ENCODE results near the gene RNF4.

RNF4 gene

DNA sequence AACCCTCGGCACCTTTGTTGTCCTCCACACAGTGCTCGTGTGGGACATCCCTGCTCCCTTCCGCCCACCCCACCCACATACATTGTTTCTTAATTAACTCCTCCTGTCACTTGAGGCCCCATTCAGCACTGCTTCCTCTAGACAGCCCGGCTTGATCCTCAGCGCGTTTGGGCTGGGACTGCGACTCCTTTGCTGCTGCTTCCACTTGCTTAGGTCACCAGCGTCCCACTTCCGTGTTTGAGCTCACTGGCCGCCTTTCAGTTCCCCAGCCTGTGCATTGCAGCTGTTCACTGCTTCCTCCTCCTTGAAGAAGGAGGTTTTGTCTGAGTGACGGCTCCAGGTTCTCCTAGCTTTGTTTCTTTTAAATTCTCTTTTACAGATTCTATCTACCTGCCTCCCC is 16.1 kb downstream of the RNF4 start:
- TF ChIP-seq PPARA (CRISPR knock-in tag; IDR thresholded peaks at IDR 0.05; ENCODE audit: borderline replicate concordance) (no peak), ZFP30 (CRISPR knock-in tag; IDR thresholded peaks at IDR 0.05) (no peak), SNAI2 (CRISPR knock-in tag; IDR thresholded peaks at IDR 0.05) (no peak), ZFP3 (CRISPR knock-in tag; IDR thresholded peaks at IDR 0.05) (no peak), CSDC2 (CRISPR knock-in tag; IDR thresholded peaks at IDR 0.05) (no peak), RARB (CRISPR knock-in tag; IDR thresholded peaks at IDR 0.05) (no peak), ESRRG (CRISPR knock-in tag; IDR thresholded peaks at IDR 0.05) (no peak), GLIS3 (CRISPR knock-in tag; IDR thresholded peaks at IDR 0.05) (no peak), ISL1 (CRISPR knock-in tag; IDR thresholded peaks at IDR 0.05) (no peak), ZNF70 (CRISPR knock-in tag; IDR thresholded peaks at IDR 0.05) (no peak), BACH2 (CRISPR knock-in tag; IDR thresholded peaks at IDR 0.05; ENCODE audit: borderline replicate concordance) (no peak)
- TF ChIP-seq, protein P1, sequence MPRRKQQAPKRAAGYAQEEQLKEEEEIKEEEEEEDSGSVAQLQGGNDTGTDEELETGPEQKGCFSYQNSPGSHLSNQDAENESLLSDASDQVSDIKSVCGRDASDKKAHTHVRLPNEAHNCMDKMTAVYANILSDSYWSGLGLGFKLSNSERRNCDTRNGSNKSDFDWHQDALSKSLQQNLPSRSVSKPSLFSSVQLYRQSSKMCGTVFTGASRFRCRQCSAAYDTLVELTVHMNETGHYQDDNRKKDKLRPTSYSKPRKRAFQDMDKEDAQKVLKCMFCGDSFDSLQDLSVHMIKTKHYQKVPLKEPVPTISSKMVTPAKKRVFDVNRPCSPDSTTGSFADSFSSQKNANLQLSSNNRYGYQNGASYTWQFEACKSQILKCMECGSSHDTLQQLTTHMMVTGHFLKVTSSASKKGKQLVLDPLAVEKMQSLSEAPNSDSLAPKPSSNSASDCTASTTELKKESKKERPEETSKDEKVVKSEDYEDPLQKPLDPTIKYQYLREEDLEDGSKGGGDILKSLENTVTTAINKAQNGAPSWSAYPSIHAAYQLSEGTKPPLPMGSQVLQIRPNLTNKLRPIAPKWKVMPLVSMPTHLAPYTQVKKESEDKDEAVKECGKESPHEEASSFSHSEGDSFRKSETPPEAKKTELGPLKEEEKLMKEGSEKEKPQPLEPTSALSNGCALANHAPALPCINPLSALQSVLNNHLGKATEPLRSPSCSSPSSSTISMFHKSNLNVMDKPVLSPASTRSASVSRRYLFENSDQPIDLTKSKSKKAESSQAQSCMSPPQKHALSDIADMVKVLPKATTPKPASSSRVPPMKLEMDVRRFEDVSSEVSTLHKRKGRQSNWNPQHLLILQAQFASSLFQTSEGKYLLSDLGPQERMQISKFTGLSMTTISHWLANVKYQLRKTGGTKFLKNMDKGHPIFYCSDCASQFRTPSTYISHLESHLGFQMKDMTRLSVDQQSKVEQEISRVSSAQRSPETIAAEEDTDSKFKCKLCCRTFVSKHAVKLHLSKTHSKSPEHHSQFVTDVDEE (CRISPR knock-in tag; IDR thresholded peaks at IDR 0.05): no peak
- TF ChIP-seq, protein P2, sequence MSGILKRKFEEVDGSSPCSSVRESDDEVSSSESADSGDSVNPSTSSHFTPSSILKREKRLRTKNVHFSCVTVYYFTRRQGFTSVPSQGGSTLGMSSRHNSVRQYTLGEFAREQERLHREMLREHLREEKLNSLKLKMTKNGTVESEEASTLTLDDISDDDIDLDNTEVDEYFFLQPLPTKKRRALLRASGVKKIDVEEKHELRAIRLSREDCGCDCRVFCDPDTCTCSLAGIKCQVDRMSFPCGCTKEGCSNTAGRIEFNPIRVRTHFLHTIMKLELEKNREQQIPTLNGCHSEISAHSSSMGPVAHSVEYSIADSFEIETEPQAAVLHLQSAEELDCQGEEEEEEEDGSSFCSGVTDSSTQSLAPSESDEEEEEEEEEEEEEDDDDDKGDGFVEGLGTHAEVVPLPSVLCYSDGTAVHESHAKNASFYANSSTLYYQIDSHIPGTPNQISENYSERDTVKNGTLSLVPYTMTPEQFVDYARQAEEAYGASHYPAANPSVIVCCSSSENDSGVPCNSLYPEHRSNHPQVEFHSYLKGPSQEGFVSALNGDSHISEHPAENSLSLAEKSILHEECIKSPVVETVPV (CRISPR knock-in tag; IDR thresholded peaks at IDR 0.05): no peak
- no peak for ATAC-seq

DNA sequence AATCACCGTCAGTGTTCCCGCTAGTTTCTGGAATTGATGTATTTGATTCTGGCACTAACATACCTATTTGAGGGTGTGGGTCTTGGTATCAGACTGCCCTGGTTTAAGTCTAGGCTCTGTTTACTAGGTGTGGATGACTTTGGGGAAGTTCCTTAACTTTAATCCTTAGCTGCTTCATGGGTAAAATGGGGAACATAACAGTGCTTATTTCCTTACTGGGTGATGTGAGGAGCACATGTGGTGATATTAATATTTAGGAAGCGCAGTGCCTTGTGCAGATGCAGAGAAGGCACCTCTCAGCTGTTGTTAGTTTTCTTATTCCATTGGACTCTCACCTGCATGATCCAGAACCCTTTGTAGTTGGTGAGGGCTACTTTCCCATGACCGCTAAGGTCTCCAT is 17.1 kb downstream of the RNF4 start:
- no peak for ATAC-seq
- no peak for TF ChIP-seq ZNF70 (CRISPR knock-in tag; IDR thresholded peaks at IDR 0.05)
- TF ChIP-seq ESRRG (CRISPR knock-in tag; IDR thresholded peaks at IDR 0.05): no peak
- no peak for TF ChIP-seq ISL1 (CRISPR knock-in tag; IDR thresholded peaks at IDR 0.05)

DNA sequence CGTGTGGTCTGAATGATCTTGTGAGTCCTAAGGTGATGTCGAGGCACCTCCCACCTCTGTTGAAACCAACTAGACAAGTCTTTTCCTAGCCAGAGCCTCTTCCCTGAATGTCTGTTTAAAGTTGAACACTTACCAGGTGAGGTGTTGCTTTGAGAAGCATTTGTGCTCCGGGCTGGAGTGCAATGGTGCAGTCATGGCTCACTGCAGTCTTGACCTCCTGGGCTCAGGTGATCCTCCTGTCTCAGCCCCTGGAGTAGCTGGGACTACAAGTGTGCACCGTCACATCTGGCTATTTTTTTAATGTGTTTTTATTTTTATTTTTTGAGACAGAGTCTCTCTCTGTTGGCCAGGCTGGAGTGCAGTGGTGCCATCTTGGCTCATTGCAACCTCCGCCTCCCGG is 18.1 kb downstream of the RNF4 start:
- ATAC-seq: no peak

More for the DNA sequence above, 18.1 kb downstream of the RNF4 start:
- TF ChIP-seq SNAI2 (CRISPR knock-in tag; IDR thresholded peaks at IDR 0.05) (no peak), ZFP30 (CRISPR knock-in tag; IDR thresholded peaks at IDR 0.05) (no peak), BACH2 (CRISPR knock-in tag; IDR thresholded peaks at IDR 0.05; ENCODE audit: borderline replicate concordance) (no peak), ISL1 (CRISPR knock-in tag; IDR thresholded peaks at IDR 0.05) (no peak), PPARA (CRISPR knock-in tag; IDR thresholded peaks at IDR 0.05; ENCODE audit: borderline replicate concordance) (no peak), RARB (CRISPR knock-in tag; IDR thresholded peaks at IDR 0.05) (no peak), ZFP3 (CRISPR knock-in tag; IDR thresholded peaks at IDR 0.05) (no peak), ZNF8 (CRISPR knock-in tag; IDR thresholded peaks at IDR 0.05) (no peak), ZNF70 (CRISPR knock-in tag; IDR thresholded peaks at IDR 0.05) (no peak), ZC3H10 (CRISPR knock-in tag; IDR thresholded peaks at IDR 0.05) (no peak), TCF4 (CRISPR knock-in tag; IDR thresholded peaks at IDR 0.05; ENCODE audit: borderline replicate concordance) (no peak)
- TF ChIP-seq, protein P3, sequence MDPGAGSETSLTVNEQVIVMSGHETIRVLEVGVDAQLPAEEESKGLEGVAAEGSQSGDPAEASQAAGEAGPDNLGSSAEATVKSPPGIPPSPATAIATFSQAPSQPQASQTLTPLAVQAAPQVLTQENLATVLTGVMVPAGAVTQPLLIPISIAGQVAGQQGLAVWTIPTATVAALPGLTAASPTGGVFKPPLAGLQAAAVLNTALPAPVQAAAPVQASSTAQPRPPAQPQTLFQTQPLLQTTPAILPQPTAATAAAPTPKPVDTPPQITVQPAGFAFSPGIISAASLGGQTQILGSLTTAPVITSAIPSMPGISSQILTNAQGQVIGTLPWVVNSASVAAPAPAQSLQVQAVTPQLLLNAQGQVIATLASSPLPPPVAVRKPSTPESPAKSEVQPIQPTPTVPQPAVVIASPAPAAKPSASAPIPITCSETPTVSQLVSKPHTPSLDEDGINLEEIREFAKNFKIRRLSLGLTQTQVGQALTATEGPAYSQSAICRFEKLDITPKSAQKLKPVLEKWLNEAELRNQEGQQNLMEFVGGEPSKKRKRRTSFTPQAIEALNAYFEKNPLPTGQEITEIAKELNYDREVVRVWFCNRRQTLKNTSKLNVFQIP (CRISPR knock-in tag; IDR thresholded peaks at IDR 0.05; ENCODE audit: borderline replicate concordance, low read depth): no peak
- TF ChIP-seq, protein P4, sequence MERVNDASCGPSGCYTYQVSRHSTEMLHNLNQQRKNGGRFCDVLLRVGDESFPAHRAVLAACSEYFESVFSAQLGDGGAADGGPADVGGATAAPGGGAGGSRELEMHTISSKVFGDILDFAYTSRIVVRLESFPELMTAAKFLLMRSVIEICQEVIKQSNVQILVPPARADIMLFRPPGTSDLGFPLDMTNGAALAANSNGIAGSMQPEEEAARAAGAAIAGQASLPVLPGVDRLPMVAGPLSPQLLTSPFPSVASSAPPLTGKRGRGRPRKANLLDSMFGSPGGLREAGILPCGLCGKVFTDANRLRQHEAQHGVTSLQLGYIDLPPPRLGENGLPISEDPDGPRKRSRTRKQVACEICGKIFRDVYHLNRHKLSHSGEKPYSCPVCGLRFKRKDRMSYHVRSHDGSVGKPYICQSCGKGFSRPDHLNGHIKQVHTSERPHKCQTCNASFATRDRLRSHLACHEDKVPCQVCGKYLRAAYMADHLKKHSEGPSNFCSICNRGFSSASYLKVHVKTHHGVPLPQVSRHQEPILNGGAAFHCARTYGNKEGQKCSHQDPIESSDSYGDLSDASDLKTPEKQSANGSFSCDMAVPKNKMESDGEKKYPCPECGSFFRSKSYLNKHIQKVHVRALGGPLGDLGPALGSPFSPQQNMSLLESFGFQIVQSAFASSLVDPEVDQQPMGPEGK (CRISPR knock-in tag; IDR thresholded peaks at IDR 0.05; ENCODE audit: borderline replicate concordance): no peak
- TF ChIP-seq, protein P5, sequence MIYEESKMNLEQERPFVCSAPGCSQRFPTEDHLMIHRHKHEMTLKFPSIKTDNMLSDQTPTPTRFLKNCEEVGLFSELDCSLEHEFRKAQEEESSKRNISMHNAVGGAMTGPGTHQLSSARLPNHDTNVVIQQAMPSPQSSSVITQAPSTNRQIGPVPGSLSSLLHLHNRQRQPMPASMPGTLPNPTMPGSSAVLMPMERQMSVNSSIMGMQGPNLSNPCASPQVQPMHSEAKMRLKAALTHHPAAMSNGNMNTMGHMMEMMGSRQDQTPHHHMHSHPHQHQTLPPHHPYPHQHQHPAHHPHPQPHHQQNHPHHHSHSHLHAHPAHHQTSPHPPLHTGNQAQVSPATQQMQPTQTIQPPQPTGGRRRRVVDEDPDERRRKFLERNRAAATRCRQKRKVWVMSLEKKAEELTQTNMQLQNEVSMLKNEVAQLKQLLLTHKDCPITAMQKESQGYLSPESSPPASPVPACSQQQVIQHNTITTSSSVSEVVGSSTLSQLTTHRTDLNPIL (CRISPR knock-in tag; IDR thresholded peaks at IDR 0.05; ENCODE audit: low read depth): no peak
- TF ChIP-seq, protein P1 (CRISPR knock-in tag; IDR thresholded peaks at IDR 0.05): no peak

Data from SK-N-SH treated with all-trans-retinoic acid at 6 μM for 48 hours (cell line).